ENCODE measurements around the gene SLC1A5. TPM values are rescaled to one million over a fixed set of nuclear protein-coding genes. Genes with fewer than 3 reads are reported as not detected.
A peak's percentile ranks its signal among the peaks of the same experiment; 100 is the strongest.
"Not testable (repeated sequence)": the region's sequence is repeated elsewhere in the genome, so short reads cannot be mapped to it uniquely, and the experiment has no call there.

Gene SLC1A5
- total and polyA plus RNA-seq, 2 donors: 22.5 to 32.2 TPM

DNA sequence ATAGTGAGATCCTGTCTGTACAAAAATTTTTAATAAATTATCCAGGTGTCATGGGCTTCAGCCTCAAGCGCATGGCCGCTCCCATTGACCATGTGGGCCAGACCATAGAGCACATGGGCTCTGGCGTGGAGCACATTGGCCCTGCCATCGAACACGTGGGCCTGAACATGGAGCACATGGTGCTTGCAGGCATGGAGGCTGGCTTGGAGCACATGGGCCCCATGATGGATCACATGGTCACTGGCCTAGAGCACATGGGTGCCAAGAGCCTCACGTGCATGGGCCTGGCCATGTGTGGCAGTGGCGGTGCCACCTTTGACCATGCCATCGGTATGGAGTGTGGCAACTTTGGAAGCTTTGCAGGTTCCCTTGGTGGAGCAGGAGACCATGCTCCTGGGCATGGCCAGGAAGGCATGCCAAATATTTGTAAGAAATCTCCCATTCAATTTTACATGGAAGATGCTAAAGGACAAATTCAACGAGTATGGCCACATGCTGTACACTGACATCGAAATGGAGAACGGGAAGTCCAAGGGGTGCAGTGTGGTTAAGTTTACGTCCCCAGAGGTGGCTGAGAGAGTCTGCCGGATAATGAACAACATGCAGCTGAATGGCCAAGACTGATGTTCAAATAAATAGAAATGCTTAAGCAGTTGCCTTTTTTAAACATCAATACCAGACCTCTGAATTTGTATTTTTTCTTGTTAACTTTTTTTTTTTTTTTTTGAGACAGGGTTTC, 21.3 kb upstream of the SLC1A5 start:
- H3K9me3 ChIP-seq (ENCODE audit: control insufficient read depth in 2 of 2, insufficient read depth in 1 of 2, low read length in 1 of 2): peaks cover 0 to 5% of the 10 kb centered on the region in 2 donors
- H3K4me1 ChIP-seq (ENCODE audit: control insufficient read depth in 2 of 2, insufficient read depth in 2 of 2, low read length in 2 of 2): peaks cover 0 to 11% of the 10 kb centered on the region in 2 donors
- no peaks in the 10 kb centered on the region for H3K27me3 ChIP-seq (ENCODE audit: control insufficient read depth in 2 of 2, insufficient read depth in 1 of 2, low read length in 1 of 2)
- DNase-seq (ENCODE audit: low read depth in 6 of 9, low spot score in 9 of 9): no peak
- 86% methylated on average over 13 of the region's 13 CpGs for WGBS
- no peaks in the 10 kb centered on the region for H3K36me3 ChIP-seq (ENCODE audit: control insufficient read depth in 2 of 2, insufficient read depth in 2 of 2, low read length in 1 of 2)
- H3K4me3 ChIP-seq (ENCODE audit: low read length in 2 of 2): no peak overlapping the region
- no peak overlapping the region for H3K27ac ChIP-seq (ENCODE audit: low read depth in 1 of 2, low read length in 1 of 2)

DNA sequence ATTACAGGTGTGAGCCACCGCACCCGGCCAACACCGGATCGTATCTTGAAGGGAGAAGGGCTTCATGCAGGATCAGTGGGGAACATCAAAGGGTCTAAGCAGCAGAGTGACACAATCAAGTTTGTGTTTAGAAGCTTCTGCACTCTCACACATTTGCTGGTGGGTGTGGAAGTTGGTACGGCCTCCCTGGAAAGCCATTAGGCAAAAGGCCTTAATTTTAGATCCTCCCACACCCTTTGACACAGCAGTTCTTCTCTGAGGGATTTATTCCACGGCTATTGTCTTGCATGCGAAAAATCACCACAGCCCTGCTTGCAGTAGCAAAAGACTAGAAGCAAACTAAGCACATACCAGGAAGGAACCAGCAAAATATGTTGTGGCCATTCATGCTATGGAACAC, 18.3 kb upstream of the SLC1A5 start:
- Histone ChIP-seq H3K4me3 (ENCODE audit: low read length in 2 of 2) (no peak overlapping the region), H3K4me1 (ENCODE audit: control insufficient read depth in 2 of 2, insufficient read depth in 2 of 2, low read length in 2 of 2) (no peaks in the 10 kb centered on the region), H3K27ac (ENCODE audit: low read depth in 1 of 2, low read length in 1 of 2) (no peak overlapping the region), H3K9me3 (ENCODE audit: control insufficient read depth in 2 of 2, insufficient read depth in 1 of 2, low read length in 1 of 2) (no peaks in the 10 kb centered on the region), H3K36me3 (ENCODE audit: control insufficient read depth in 2 of 2, insufficient read depth in 2 of 2, low read length in 1 of 2) (no peaks in the 10 kb centered on the region), H3K27me3 (ENCODE audit: control insufficient read depth in 2 of 2, insufficient read depth in 1 of 2, low read length in 1 of 2) (no peaks in the 10 kb centered on the region)
- 96% methylated on average over 7 of the region's 7 CpGs for WGBS
- DNase-seq (ENCODE audit: low read depth in 6 of 9, low spot score in 9 of 9): no peak

DNA sequence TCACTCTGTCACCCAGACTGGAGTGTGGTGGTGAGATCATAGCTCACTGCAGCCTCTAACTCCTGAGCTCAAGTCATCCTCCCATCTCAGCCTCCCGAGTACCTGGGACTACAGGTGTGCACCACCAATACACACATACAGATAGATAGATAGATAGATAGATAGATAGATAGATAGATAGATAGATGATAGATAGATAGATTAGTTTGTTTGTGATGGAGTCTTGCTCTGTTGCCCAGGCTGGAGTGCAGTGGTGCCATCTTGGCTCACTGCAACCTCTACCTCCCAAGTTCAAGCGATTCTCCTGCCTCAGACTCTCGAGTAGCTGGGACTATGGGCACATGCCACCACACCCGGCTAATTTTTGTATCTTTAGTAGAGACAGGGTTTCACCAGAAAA, 16.0 kb upstream of the SLC1A5 start:
- not testable (repeated sequence) for H3K27ac ChIP-seq (ENCODE audit: low read depth in 1 of 2, low read length in 1 of 2); H3K27me3 ChIP-seq (ENCODE audit: control insufficient read depth in 2 of 2, insufficient read depth in 1 of 2, low read length in 1 of 2); H3K4me1 ChIP-seq (ENCODE audit: control insufficient read depth in 2 of 2, insufficient read depth in 2 of 2, low read length in 2 of 2); DNase-seq (ENCODE audit: low read depth in 6 of 9, low spot score in 9 of 9); H3K4me3 ChIP-seq (ENCODE audit: low read length in 2 of 2); H3K36me3 ChIP-seq (ENCODE audit: control insufficient read depth in 2 of 2, insufficient read depth in 2 of 2, low read length in 1 of 2); H3K9me3 ChIP-seq (ENCODE audit: control insufficient read depth in 2 of 2, insufficient read depth in 1 of 2, low read length in 1 of 2)
- 97% methylated on average over 4 of the region's 4 CpGs for WGBS

DNA sequence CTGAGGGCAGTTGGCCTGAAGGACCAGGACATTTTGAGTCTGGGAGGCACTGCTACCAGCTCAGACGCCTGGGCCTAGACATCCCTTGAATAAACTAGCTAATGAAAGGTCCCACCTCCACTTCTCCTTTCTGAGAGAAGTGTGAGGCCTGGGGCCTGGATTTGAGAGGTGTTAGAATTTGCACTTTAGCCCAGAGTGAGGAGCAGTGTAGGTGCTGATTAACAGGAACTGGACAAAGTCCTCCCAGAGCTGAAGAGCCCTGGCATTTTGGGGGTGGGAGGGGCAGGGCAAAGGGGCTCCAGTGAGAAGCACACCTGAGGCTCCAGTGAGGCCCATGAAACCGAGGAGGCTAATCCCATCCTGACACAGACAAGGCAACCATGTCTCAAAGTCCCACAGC, 15.2 kb upstream of the SLC1A5 start:
- no peak overlapping the region for H3K27ac ChIP-seq (ENCODE audit: low read depth in 1 of 2, low read length in 1 of 2)
- DNase-seq (ENCODE audit: low read depth in 6 of 9, low spot score in 9 of 9): no peak
- no peaks in the 10 kb centered on the region for H3K4me1 ChIP-seq (ENCODE audit: control insufficient read depth in 2 of 2, insufficient read depth in 2 of 2, low read length in 2 of 2)
- no peaks in the 10 kb centered on the region for H3K36me3 ChIP-seq (ENCODE audit: control insufficient read depth in 2 of 2, insufficient read depth in 2 of 2, low read length in 1 of 2)
- no peaks in the 10 kb centered on the region for H3K9me3 ChIP-seq (ENCODE audit: control insufficient read depth in 2 of 2, insufficient read depth in 1 of 2, low read length in 1 of 2)
- no peak overlapping the region for H3K4me3 ChIP-seq (ENCODE audit: low read length in 2 of 2)
- WGBS: 99% methylated on average over 2 of the region's 2 CpGs
- no peaks in the 10 kb centered on the region for H3K27me3 ChIP-seq (ENCODE audit: control insufficient read depth in 2 of 2, insufficient read depth in 1 of 2, low read length in 1 of 2)

DNA sequence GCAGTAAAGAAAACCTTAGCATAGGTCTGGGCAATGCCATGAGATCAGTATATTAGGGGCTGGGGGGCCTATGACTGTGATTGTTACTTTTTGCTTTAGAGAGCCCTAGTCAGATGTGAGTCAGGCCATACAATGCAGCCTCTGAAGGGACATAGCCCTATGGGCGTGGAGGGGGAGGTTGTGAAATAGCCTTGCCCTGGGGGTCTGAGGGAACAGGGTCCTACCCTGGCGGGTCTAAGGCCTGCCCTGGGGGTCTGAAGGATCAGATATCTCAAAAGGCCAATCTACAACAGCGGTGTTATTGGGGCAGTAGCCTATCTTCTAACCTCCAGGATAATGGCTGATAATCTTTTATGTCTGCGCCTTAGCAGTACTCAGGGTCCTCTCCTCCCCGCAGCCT, 13.8 kb upstream of the SLC1A5 start:
- no peak overlapping the region for H3K4me3 ChIP-seq (ENCODE audit: low read length in 2 of 2)
- H3K27ac ChIP-seq (ENCODE audit: low read depth in 1 of 2, low read length in 1 of 2): no peak overlapping the region
- H3K4me1 ChIP-seq (ENCODE audit: control insufficient read depth in 2 of 2, insufficient read depth in 2 of 2, low read length in 2 of 2): no peaks in the 10 kb centered on the region
- H3K36me3 ChIP-seq (ENCODE audit: control insufficient read depth in 2 of 2, insufficient read depth in 2 of 2, low read length in 1 of 2): no peaks in the 10 kb centered on the region
- WGBS: 98% methylated on average over 5 of the region's 5 CpGs
- no peak for DNase-seq (ENCODE audit: low read depth in 6 of 9, low spot score in 9 of 9)
- H3K27me3 ChIP-seq (ENCODE audit: control insufficient read depth in 2 of 2, insufficient read depth in 1 of 2, low read length in 1 of 2): no peaks in the 10 kb centered on the region
- no peaks in the 10 kb centered on the region for H3K9me3 ChIP-seq (ENCODE audit: control insufficient read depth in 2 of 2, insufficient read depth in 1 of 2, low read length in 1 of 2)

DNA sequence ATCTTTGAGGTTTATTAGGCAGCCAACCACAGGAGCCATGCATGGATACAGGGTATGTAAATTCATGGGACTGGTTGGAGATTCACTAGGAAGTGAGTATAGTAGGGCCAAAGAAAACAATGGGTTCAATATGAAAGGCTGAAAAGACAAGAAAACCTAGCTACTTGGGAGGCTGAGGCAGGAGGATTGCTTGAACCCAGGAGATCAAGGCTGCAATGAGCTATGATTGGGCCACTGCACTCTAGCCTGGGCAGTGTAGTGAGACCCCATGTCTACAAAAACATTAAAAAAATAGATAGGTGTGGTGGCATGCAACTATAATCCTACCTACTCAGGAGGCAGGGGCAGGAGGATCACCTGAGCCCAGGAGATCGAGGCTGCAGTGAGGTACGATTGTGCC, 10.3 kb upstream of the SLC1A5 start:
- H3K27ac ChIP-seq (ENCODE audit: low read depth in 1 of 2, low read length in 1 of 2): no peak overlapping the region
- H3K27me3 ChIP-seq (ENCODE audit: control insufficient read depth in 2 of 2, insufficient read depth in 1 of 2, low read length in 1 of 2): no peaks in the 10 kb centered on the region
- no peaks in the 10 kb centered on the region for H3K9me3 ChIP-seq (ENCODE audit: control insufficient read depth in 2 of 2, insufficient read depth in 1 of 2, low read length in 1 of 2)
- H3K36me3 ChIP-seq (ENCODE audit: control insufficient read depth in 2 of 2, insufficient read depth in 2 of 2, low read length in 1 of 2): no peaks in the 10 kb centered on the region
- H3K4me1 ChIP-seq (ENCODE audit: control insufficient read depth in 2 of 2, insufficient read depth in 2 of 2, low read length in 2 of 2): no peaks in the 10 kb centered on the region
- DNase-seq (ENCODE audit: low read depth in 6 of 9, low spot score in 9 of 9): no peak
- no peak overlapping the region for H3K4me3 ChIP-seq (ENCODE audit: low read length in 2 of 2)
- 98% methylated on average over 2 of the region's 2 CpGs for WGBS

DNA sequence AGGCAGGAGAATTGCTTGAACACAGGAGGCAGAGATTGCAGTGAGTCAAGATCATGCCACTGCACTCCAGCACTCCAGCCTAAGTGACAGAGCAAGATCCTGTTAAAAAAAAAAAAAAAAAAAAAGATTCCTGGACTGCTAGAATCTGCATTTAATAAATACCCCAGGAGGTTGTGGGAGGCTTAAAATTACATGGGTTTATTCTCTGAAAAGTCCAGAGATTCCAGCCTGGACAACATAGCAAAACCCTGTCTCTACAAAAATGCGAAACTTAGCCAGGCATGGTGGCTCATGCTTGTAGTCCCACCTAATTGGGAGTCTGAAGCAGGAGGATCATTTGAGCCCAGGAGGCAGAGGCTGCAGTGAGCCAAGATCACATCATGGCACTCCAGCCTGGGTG, 9.5 kb upstream of the SLC1A5 start:
- H3K27me3 ChIP-seq (ENCODE audit: control insufficient read depth in 2 of 2, insufficient read depth in 1 of 2, low read length in 1 of 2): no peaks in the 10 kb centered on the region
- no peak for DNase-seq (ENCODE audit: low read depth in 6 of 9, low spot score in 9 of 9)
- no peak overlapping the region for H3K4me3 ChIP-seq (ENCODE audit: low read length in 2 of 2)
- no peaks in the 10 kb centered on the region for H3K36me3 ChIP-seq (ENCODE audit: control insufficient read depth in 2 of 2, insufficient read depth in 2 of 2, low read length in 1 of 2)
- 100% methylated on average over 1 of the region's 1 CpG for WGBS
- no peaks in the 10 kb centered on the region for H3K9me3 ChIP-seq (ENCODE audit: control insufficient read depth in 2 of 2, insufficient read depth in 1 of 2, low read length in 1 of 2)
- peaks cover 0 to 3% of the 10 kb centered on the region in 2 donors for H3K4me1 ChIP-seq (ENCODE audit: control insufficient read depth in 2 of 2, insufficient read depth in 2 of 2, low read length in 2 of 2)
- H3K27ac ChIP-seq (ENCODE audit: low read depth in 1 of 2, low read length in 1 of 2): no peak overlapping the region

DNA sequence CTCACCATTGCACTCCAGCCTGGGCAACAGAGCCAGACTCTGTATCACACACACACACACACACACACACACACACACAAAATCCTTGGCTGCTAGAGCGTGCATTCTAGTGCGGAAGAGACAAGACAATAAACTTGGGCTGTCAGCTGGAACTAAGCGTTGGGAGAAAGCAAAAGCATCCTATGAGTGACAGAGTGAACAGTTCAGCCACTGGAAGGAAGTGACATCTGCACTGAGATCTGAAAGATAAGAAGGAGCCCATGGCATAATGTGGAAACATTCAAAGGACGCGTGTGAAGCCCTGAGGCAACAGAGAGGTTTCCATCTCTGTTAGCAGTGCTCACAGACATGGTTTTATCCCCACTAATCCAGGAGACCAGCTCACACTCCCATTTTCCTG, 3.5 kb upstream of the SLC1A5 start:
- peak overlapping the region; percentile 75 to 85 for H3K27ac ChIP-seq (ENCODE audit: low read depth in 1 of 2, low read length in 1 of 2)
- H3K9me3 ChIP-seq (ENCODE audit: control insufficient read depth in 2 of 2, insufficient read depth in 1 of 2, low read length in 1 of 2): no peaks in the 10 kb centered on the region
- H3K36me3 ChIP-seq (ENCODE audit: control insufficient read depth in 2 of 2, insufficient read depth in 2 of 2, low read length in 1 of 2): no peaks in the 10 kb centered on the region
- DNase-seq (ENCODE audit: low read depth in 6 of 9, low spot score in 9 of 9): peak in 8 of 9 donors; percentile 61 to 94 (median 82)
- no peak overlapping the region for H3K4me3 ChIP-seq (ENCODE audit: low read length in 2 of 2)
- no peaks in the 10 kb centered on the region for H3K27me3 ChIP-seq (ENCODE audit: control insufficient read depth in 2 of 2, insufficient read depth in 1 of 2, low read length in 1 of 2)
- 4% methylated on average over 5 of the region's 5 CpGs for WGBS
- peaks cover 18 to 46% of the 10 kb centered on the region in 2 donors for H3K4me1 ChIP-seq (ENCODE audit: control insufficient read depth in 2 of 2, insufficient read depth in 2 of 2, low read length in 2 of 2)

DNA sequence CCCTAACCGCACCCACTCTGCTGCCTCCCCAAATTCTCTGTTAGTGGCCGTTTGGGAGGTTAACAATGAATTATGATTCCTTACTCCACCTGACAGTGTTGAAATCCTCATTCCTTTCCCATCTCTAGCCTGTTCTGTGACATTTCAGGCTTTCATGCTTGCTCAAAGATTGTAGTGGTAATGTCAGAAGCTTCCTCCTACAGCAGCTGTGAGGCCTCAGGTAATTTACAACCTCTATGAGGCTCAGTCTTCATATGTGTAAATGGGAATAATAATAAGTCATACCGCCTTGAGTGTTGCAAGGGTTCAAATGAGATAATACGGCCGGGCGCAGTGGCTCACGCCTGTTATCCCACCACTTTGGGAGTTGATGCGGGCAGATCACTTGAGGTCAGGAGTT, 977 bp upstream of the SLC1A5 start:
- Histone ChIP-seq H3K27ac (ENCODE audit: low read depth in 1 of 2, low read length in 1 of 2) (no peak overlapping the region), H3K27me3 (ENCODE audit: control insufficient read depth in 2 of 2, insufficient read depth in 1 of 2, low read length in 1 of 2) (no peaks in the 10 kb centered on the region), H3K4me3 (ENCODE audit: low read length in 2 of 2) (no peak overlapping the region), H3K4me1 (ENCODE audit: control insufficient read depth in 2 of 2, insufficient read depth in 2 of 2, low read length in 2 of 2) (peaks cover 38 to 72% of the 10 kb centered on the region in 2 donors), H3K9me3 (ENCODE audit: control insufficient read depth in 2 of 2, insufficient read depth in 1 of 2, low read length in 1 of 2) (no peaks in the 10 kb centered on the region), H3K36me3 (ENCODE audit: control insufficient read depth in 2 of 2, insufficient read depth in 2 of 2, low read length in 1 of 2) (peaks cover 0 to 3% of the 10 kb centered on the region in 2 donors)
- no peak for DNase-seq (ENCODE audit: low read depth in 6 of 9, low spot score in 9 of 9)
- WGBS: 94% methylated on average over 8 of the region's 8 CpGs

All from thymus (tissue), 11 donors.